Mucosa of descending colon (tissue), 3 donors: Measurements from ENCODE around the gene BHMT. TPM values are rescaled to one million over a fixed set of nuclear protein-coding genes. Genes with fewer than 3 reads are reported as not detected.

ENCODE experiments used
- ATAC-seq: fragments of 200-7000 bp; cut with Tn5 transposase; one replicate; pipeline ENCODE4 v1.9.1; 2020; ENCODE audit warnings: mild to moderate bottlenecking, moderate library complexity
- DNase-seq, 3 donors: peaks; one replicate each; pipeline ENCODE4 v3.0.0-alpha.2; 2020
- H3K36me3 ChIP-seq: fragments of 200-600 bp; one replicate; pipeline ENCODE4 v1.8.0; 2021; ENCODE audit warnings: low read depth, mild to moderate bottlenecking
- H3K4me1 ChIP-seq: fragments of 200-600 bp; one replicate; pipeline ENCODE4 v1.8.0; 2021; ENCODE audit warnings: low read depth, mild to moderate bottlenecking
- H3K4me3 ChIP-seq: fragments of 200-600 bp; one replicate; pipeline ENCODE4 v1.8.0; 2021; ENCODE audit warnings: mild to moderate bottlenecking
- H3K9me3 ChIP-seq: fragments of 200-600 bp; one replicate; pipeline ENCODE4 v1.8.0; 2021; ENCODE audit warnings: mild to moderate bottlenecking
- intact Hi-C, 2 donors: fragments of 100-400 bp; cut with DNase I in 1 of 2; cut with micrococcal nuclease in 1 of 2; formaldehyde crosslinking; loops; one replicate each; pipeline versions ENCODE4 v1.11.0 to v1.11.1; 2022; cut with DNase I, micrococcal nuclease
- total RNA-seq, 3 donors: library from RNA; stranded (reverse); fragmentation: NEBNext Ultra II Directional in 2 of 3; extraction: Animal tissue kit (Norgen Biotek cat#: 25700) in 2 of 3; gene quantifications; one replicate each; pipeline versions ENCODE4 v1.2.1 to v1.2.4, GENCODE V29; 2021 to 2023
- TF ChIP-seq, protein P1 (sequence below): fragments of 200-600 bp; IDR thresholded peaks from one replicate; pipeline ENCODE4 v1.8.0; 2022; ENCODE audit warnings: antibody characterized with exemption, mild to moderate bottlenecking
- donor health status: DM: no; HTN: no; CAD: no; lungs with moderate emphysema.
- donor health status: DM: no; HTN: no; CAD: no.
- donor health status: DM: no; HTN: yes; CAD: no.

Gene BHMT
- total RNA-seq, 3 donors from 2014 or later, result 0.60 TPM; not detected in 2

- ATAC-seq, result peak; percentile 60
- TF ChIP-seq, protein P1, sequence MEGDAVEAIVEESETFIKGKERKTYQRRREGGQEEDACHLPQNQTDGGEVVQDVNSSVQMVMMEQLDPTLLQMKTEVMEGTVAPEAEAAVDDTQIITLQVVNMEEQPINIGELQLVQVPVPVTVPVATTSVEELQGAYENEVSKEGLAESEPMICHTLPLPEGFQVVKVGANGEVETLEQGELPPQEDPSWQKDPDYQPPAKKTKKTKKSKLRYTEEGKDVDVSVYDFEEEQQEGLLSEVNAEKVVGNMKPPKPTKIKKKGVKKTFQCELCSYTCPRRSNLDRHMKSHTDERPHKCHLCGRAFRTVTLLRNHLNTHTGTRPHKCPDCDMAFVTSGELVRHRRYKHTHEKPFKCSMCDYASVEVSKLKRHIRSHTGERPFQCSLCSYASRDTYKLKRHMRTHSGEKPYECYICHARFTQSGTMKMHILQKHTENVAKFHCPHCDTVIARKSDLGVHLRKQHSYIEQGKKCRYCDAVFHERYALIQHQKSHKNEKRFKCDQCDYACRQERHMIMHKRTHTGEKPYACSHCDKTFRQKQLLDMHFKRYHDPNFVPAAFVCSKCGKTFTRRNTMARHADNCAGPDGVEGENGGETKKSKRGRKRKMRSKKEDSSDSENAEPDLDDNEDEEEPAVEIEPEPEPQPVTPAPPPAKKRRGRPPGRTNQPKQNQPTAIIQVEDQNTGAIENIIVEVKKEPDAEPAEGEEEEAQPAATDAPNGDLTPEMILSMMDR, result no peak
- Histone ChIP-seq H3K4me1 (peaks cover 12% of the 10 kb centered on the region), H3K36me3 (no peaks in the 10 kb centered on the region), H3K4me3 (no peak overlapping the region), H3K9me3 (no peaks in the 10 kb centered on the region)
- intact Hi-C loops, result loop anchor here (1.0 to 10.0 kb wide), 4 partner anchors 108 to 332 kb away; no protein-coding TSS in a partner anchor
- DNase-seq, result no peak
Observed at GRCh38 chr5:79133121-79133656, 21.6 kb downstream of the BHMT start.

DNA sequence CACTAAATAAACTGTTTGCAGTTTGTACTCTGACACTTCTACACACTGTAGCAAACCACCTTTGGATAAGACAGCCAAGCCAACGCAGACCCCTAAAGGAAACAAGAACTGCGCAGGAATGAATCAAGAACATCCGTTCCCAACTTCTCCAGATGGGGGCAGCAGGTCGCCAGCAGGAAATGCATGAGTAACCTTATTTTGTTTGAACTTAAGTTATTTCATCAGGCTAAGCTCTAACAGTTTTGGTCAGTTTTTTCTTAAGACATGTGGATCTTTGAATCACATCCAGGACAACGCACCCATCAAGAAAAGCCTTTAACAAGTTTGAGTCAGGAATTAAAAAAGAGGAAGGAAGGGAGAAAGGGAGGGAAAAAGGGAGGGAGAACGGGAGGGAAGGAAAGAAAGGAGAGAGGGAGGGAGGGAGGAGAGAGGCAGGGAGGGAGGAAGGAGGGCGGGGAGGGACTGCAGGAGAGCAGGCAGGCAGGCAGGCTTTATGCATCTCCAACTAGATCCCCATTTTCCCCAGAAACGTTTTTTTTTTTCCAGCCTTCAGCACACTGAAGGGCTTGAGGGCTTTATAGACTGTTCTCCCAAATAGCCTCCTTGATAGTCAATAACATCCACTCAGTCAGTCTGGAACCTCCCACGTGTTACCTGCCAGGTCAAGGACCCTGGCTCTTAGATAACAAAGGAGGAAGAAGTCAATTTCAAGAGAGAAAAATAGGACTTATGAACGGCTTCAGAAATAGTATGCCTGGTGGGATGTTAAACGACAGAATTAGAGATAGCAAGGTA is 22.2 kb downstream of the BHMT start:
- DNase-seq (peak in 2 of 3 donors; percentile 65 to 84), ATAC-seq (peak; percentile 86)
- Histone ChIP-seq H3K36me3 (no peaks in the 10 kb centered on the region), H3K4me1 (peaks cover 12% of the 10 kb centered on the region), H3K4me3 (no peak overlapping the region), H3K9me3 (no peaks in the 10 kb centered on the region)
- TF ChIP-seq, protein P1, result peak; percentile 29
- intact Hi-C loops, result loop anchor here (1.0 to 10.0 kb wide), 4 partner anchors 109 to 331 kb away; no protein-coding TSS in a partner anchor

DNA sequence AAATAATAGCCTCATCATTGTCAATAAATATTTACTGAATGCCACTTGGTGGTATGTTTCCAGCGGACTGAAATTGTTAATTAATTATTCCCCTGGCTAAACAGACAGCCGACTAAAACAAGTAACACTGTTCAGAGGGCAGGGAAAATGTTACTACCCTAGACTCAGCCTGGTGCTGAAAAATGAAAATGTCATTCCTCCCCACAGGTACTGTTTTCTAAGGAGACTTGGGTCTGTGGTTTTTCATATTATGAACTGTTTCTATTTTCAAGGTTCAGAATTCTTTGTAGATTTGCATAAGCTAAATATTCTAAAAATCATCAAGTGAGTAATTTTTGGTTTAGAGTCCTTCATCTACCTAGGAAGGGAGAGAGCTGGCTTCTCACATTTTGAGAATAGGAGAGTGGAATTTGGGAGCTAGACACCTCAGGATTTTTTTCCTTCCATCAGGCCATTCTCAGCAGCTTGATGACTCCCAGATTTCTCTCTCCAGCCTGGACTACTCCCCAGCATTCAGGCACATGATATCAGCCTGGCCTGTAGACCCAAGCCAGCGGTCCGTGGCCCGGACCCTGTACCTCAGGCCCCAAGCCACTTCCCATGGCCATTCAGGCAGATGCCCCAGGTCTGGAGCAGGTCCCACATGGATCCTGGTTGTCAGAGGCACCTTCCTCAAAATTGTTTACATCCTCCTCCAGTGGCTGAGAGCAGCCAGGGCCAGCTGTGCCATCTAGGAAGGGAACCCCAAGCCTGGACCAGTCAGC is 24.4 kb downstream of the BHMT start:
- TF ChIP-seq, protein P1, result no peak

DNA sequence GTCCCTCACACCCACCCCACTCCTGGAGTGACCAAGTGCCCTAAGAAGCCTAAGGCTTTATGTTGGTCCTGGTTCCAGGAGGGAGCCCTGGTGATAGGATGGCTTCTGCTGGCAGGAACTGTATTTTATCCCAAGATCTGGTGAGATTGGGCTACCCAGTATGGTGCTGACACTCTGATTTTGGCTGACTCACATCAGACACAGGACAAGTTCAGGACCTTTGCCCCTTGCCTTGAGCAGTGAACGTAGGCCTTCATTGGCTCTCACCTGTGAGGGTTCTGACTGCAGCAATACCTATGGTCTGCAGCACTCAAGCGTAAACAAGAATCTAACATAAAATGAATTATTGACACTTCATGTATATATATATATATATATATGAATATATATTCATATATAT is 25.0 kb downstream of the BHMT start:
- no peak for ATAC-seq
- intact Hi-C loops, result loop anchor here (10.0 kb wide), 2 partner anchors 112 to 328 kb away; no protein-coding TSS in a partner anchor
- no peaks in the 10 kb centered on the region for H3K36me3 ChIP-seq

More for the DNA sequence above, 24.4 kb downstream of the BHMT start:
- intact Hi-C loops, result loop anchor here (10.0 kb wide), 2 partner anchors 111 to 329 kb away; no protein-coding TSS in a partner anchor
- ATAC-seq (no peak), DNase-seq (no peak)
- no peaks in the 10 kb centered on the region for H3K36me3 ChIP-seq
- no peaks in the 10 kb centered on the region for H3K9me3 ChIP-seq
- H3K4me3 ChIP-seq, result no peak overlapping the region
- H3K4me1 ChIP-seq, result peaks cover 12% of the 10 kb centered on the region

DNA sequence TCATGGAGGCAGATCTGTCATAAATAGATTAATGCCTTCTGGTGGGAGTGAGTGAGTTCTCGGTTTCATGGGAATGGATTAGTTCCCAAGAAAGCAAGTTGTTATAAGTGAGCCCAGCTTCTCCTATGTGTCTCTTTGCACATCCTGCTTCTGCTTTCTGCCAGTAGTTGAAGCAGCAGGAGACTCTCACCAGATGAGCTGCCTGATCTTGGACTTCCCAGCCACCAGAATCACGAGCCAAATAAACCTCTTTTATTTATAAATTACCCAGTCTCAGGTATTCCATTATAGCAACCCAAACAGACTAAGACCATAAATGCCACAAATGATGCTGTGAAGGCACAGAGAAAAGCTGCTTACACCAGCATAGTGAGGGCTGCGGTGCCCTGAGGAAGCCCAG is 28.9 kb downstream of the BHMT start:
- H3K4me1 ChIP-seq, result no peaks in the 10 kb centered on the region
- no peaks in the 10 kb centered on the region for H3K36me3 ChIP-seq
- ATAC-seq (no peak), DNase-seq (no peak)
- no peaks in the 10 kb centered on the region for H3K9me3 ChIP-seq
- no peak overlapping the region for H3K4me3 ChIP-seq
- intact Hi-C loops, result no loop called here
- TF ChIP-seq, protein P1, result no peak

More for the DNA sequence above, 25.0 kb downstream of the BHMT start:
- H3K4me1 ChIP-seq, result peaks cover 12% of the 10 kb centered on the region
- H3K9me3 ChIP-seq, result no peaks in the 10 kb centered on the region
- no peak overlapping the region for H3K4me3 ChIP-seq
- no peak for DNase-seq
- TF ChIP-seq, protein P1, result no peak
